ENCODE measurements around the gene UMAD1.

UMAD1 gene

DNA sequence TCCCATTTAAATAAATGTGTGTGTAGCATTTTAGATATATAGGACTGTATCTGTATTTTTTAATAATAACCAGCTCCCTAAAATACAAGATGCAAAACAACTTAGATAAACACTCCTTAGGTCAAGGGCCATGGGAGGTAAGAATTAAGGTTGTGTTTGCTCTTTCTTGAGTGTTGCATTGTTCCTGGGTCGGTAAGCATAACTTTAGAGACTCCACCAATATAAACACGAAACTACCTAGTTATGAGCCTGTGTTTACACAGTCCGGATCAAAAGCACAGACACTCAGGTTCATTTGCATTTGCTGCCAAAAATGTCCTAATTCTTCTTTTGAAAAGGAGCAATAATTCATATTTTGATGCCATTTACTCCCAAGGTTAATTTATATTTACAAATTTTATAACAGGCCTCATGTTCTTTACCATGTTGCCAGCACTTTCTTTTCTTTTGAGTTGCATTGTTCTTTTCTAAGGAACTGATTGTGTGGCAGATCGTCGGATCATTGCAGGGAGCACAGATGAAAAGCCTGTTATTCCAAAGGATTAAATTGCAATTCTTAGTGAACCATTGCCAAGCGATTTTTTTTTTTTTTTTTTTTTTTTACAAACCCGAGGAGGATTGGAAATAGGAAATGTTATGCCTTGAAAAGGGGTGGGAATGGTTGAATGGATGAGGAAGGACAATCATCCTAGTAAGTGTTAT is 282.3 kb downstream of the UMAD1 start:
- TF ChIP-seq GLIS3 (CRISPR knock-in tag; IDR thresholded peaks at IDR 0.05): no peak
- TF ChIP-seq ZNF8 (CRISPR knock-in tag; IDR thresholded peaks at IDR 0.05): no peak
- no peak for TF ChIP-seq ZFP30 (CRISPR knock-in tag; IDR thresholded peaks at IDR 0.05)
- no peak for TF ChIP-seq OSR1 (CRISPR knock-in tag; IDR thresholded peaks at IDR 0.05)
- TF ChIP-seq, protein P1, sequence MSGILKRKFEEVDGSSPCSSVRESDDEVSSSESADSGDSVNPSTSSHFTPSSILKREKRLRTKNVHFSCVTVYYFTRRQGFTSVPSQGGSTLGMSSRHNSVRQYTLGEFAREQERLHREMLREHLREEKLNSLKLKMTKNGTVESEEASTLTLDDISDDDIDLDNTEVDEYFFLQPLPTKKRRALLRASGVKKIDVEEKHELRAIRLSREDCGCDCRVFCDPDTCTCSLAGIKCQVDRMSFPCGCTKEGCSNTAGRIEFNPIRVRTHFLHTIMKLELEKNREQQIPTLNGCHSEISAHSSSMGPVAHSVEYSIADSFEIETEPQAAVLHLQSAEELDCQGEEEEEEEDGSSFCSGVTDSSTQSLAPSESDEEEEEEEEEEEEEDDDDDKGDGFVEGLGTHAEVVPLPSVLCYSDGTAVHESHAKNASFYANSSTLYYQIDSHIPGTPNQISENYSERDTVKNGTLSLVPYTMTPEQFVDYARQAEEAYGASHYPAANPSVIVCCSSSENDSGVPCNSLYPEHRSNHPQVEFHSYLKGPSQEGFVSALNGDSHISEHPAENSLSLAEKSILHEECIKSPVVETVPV (CRISPR knock-in tag; IDR thresholded peaks at IDR 0.05): no peak
- no peak for TF ChIP-seq ESRRG (CRISPR knock-in tag; IDR thresholded peaks at IDR 0.05)
- no peak for TF ChIP-seq PPARA (CRISPR knock-in tag; IDR thresholded peaks at IDR 0.05; ENCODE audit: borderline replicate concordance)
- TF ChIP-seq SNAI2 (CRISPR knock-in tag; IDR thresholded peaks at IDR 0.05): no peak
- TF ChIP-seq, protein P2, sequence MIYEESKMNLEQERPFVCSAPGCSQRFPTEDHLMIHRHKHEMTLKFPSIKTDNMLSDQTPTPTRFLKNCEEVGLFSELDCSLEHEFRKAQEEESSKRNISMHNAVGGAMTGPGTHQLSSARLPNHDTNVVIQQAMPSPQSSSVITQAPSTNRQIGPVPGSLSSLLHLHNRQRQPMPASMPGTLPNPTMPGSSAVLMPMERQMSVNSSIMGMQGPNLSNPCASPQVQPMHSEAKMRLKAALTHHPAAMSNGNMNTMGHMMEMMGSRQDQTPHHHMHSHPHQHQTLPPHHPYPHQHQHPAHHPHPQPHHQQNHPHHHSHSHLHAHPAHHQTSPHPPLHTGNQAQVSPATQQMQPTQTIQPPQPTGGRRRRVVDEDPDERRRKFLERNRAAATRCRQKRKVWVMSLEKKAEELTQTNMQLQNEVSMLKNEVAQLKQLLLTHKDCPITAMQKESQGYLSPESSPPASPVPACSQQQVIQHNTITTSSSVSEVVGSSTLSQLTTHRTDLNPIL (CRISPR knock-in tag; IDR thresholded peaks at IDR 0.05; ENCODE audit: low read depth): no peak
- TF ChIP-seq RARB (CRISPR knock-in tag; IDR thresholded peaks at IDR 0.05): no peak
- TF ChIP-seq, protein P3, sequence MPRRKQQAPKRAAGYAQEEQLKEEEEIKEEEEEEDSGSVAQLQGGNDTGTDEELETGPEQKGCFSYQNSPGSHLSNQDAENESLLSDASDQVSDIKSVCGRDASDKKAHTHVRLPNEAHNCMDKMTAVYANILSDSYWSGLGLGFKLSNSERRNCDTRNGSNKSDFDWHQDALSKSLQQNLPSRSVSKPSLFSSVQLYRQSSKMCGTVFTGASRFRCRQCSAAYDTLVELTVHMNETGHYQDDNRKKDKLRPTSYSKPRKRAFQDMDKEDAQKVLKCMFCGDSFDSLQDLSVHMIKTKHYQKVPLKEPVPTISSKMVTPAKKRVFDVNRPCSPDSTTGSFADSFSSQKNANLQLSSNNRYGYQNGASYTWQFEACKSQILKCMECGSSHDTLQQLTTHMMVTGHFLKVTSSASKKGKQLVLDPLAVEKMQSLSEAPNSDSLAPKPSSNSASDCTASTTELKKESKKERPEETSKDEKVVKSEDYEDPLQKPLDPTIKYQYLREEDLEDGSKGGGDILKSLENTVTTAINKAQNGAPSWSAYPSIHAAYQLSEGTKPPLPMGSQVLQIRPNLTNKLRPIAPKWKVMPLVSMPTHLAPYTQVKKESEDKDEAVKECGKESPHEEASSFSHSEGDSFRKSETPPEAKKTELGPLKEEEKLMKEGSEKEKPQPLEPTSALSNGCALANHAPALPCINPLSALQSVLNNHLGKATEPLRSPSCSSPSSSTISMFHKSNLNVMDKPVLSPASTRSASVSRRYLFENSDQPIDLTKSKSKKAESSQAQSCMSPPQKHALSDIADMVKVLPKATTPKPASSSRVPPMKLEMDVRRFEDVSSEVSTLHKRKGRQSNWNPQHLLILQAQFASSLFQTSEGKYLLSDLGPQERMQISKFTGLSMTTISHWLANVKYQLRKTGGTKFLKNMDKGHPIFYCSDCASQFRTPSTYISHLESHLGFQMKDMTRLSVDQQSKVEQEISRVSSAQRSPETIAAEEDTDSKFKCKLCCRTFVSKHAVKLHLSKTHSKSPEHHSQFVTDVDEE (CRISPR knock-in tag; IDR thresholded peaks at IDR 0.05): no peak
- no peak for TF ChIP-seq ZNF70 (CRISPR knock-in tag; IDR thresholded peaks at IDR 0.05)
- TF ChIP-seq TOX (CRISPR knock-in tag; IDR thresholded peaks at IDR 0.05; ENCODE audit: borderline replicate concordance): no peak
- TF ChIP-seq, protein P4, sequence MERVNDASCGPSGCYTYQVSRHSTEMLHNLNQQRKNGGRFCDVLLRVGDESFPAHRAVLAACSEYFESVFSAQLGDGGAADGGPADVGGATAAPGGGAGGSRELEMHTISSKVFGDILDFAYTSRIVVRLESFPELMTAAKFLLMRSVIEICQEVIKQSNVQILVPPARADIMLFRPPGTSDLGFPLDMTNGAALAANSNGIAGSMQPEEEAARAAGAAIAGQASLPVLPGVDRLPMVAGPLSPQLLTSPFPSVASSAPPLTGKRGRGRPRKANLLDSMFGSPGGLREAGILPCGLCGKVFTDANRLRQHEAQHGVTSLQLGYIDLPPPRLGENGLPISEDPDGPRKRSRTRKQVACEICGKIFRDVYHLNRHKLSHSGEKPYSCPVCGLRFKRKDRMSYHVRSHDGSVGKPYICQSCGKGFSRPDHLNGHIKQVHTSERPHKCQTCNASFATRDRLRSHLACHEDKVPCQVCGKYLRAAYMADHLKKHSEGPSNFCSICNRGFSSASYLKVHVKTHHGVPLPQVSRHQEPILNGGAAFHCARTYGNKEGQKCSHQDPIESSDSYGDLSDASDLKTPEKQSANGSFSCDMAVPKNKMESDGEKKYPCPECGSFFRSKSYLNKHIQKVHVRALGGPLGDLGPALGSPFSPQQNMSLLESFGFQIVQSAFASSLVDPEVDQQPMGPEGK (CRISPR knock-in tag; IDR thresholded peaks at IDR 0.05; ENCODE audit: borderline replicate concordance): no peak
- TF ChIP-seq ARNTL (CRISPR knock-in tag; IDR thresholded peaks at IDR 0.05; ENCODE audit: borderline replicate concordance, low read depth): no peak
- no peak for ATAC-seq

DNA sequence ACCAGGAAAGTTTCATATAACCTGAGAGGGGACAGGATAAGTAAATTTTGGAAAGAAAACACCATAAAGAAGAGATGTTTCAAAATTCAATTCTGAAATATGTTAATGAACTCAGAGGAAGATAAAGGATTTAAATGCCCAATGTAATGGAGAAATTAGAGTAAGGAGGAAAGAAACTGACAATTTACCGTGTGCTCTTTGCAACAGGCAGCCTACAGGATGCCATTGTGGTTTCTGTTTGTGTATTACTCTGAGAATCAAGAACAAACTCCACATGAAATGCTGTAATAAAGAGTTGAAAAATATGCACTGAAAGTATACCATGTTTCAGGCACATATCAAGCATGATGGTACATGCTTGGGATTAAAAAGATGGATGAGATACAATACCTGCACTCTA is 283.3 kb downstream of the UMAD1 start:
- ATAC-seq: no peak
- TF ChIP-seq ARNTL (CRISPR knock-in tag; IDR thresholded peaks at IDR 0.05; ENCODE audit: borderline replicate concordance, low read depth): no peak
- TF ChIP-seq, protein P3 (CRISPR knock-in tag; IDR thresholded peaks at IDR 0.05): no peak
- TF ChIP-seq BACH2 (CRISPR knock-in tag; IDR thresholded peaks at IDR 0.05; ENCODE audit: borderline replicate concordance): no peak
- no peak for TF ChIP-seq ZNF8 (CRISPR knock-in tag; IDR thresholded peaks at IDR 0.05)
- TF ChIP-seq, protein P4 (CRISPR knock-in tag; IDR thresholded peaks at IDR 0.05; ENCODE audit: borderline replicate concordance): no peak
- TF ChIP-seq RARB (CRISPR knock-in tag; IDR thresholded peaks at IDR 0.05): no peak
- no peak for TF ChIP-seq CSDC2 (CRISPR knock-in tag; IDR thresholded peaks at IDR 0.05)
- TF ChIP-seq ZC3H10 (CRISPR knock-in tag; IDR thresholded peaks at IDR 0.05): no peak
- TF ChIP-seq ZFP3 (CRISPR knock-in tag; IDR thresholded peaks at IDR 0.05): no peak
- TF ChIP-seq OSR1 (CRISPR knock-in tag; IDR thresholded peaks at IDR 0.05): no peak
- no peak for TF ChIP-seq PPARA (CRISPR knock-in tag; IDR thresholded peaks at IDR 0.05; ENCODE audit: borderline replicate concordance)
- no peak for TF ChIP-seq ESRRG (CRISPR knock-in tag; IDR thresholded peaks at IDR 0.05)

All from SK-N-SH treated with all-trans-retinoic acid at 6 μM for 48 hours (cell line).